Gastroesophageal sphincter (tissue), 4 donors: ENCODE measurements around the gene ERAS. TPM values are rescaled to one million over a fixed set of nuclear protein-coding genes. Genes with fewer than 3 reads are reported as not detected.
"Not testable (repeated sequence)": the region's sequence is repeated elsewhere in the genome, so short reads cannot be mapped to it uniquely, and the experiment has no call there.

Experiments
- ATAC-seq: fragments of 150-250 bp; one replicate; pipeline ENCODE4 v1.9.1; 2016; ENCODE audit warnings: mild to moderate bottlenecking, moderate library complexity
- H3K27ac ChIP-seq, 4 donors: fragments of 200-600 bp; sonication (generic) in 3 of 4; 1 replicate in 3 of 4; 2 replicates in 1 of 4; pipeline ENCODE4 v1.5.1; 2016 to 2019
- H3K27me3 ChIP-seq: fragments of 200-600 bp; sonication (generic); one replicate; pipeline ENCODE4 v1.5.1; 2019
- H3K36me3 ChIP-seq, 2 donors: fragments of 200-600 bp; sonication (generic); one replicate each; pipeline ENCODE4 v1.5.1; 2019; ENCODE audit warnings: control low read depth in 1 of 2
- H3K4me1 ChIP-seq, 3 donors: fragments of 200-600 bp; sonication (generic); 1 replicate in 2 of 3; 2 replicates in 1 of 3; pipeline ENCODE4 v1.5.1; 2016 to 2019; ENCODE audit warnings: control low read depth in 2 of 3
- H3K4me3 ChIP-seq, 2 donors: fragments of 200-600 bp; sonication (generic); one replicate each; pipeline ENCODE4 v1.5.1; 2019; ENCODE audit warnings: mild to moderate bottlenecking in 1 of 2, moderate library complexity in 1 of 2
- H3K9me3 ChIP-seq, 3 donors: fragments of 200-600 bp; sonication (generic); one replicate each; pipeline ENCODE4 v1.5.1; 2017 to 2019; ENCODE audit warnings: control low read depth in 2 of 3
- EP300 ChIP-seq: sonication (generic); formaldehyde crosslinking; IDR thresholded peaks from one replicate; pipeline ENCODE4 v1.6.1; 2017; ENCODE audit warnings: antibody characterized with exemption, mild to moderate bottlenecking
- POLR2A ChIP-seq, 2 donors: fragments of 450-650 bp; IDR thresholded peaks; one replicate each; pipeline ENCODE4 v1.6.1; 2017; ENCODE audit warnings: antibody characterized with exemption in 2 of 2, mild to moderate bottlenecking in 2 of 2, moderate library complexity in 1 of 2
- POLR2AphosphoS5 ChIP-seq: sonication (generic); formaldehyde crosslinking; IDR thresholded peaks from one replicate; pipeline ENCODE4 v1.6.1; 2017; ENCODE audit warnings: antibody characterized with exemption
- WGBS, 2 donors: methylation state at CpG; one replicate each; pipeline ENCODE4 v1.1.5; 2018; ENCODE audit warnings: low coverage in 1 of 2; 5-methylcytosine and 5-hydroxymethylcytosine counted together
- small RNA-seq, 4 donors: library from RNA; depleted of rRNA; stranded (forward); fragments of <200 nt; gene quantifications; one replicate each; pipeline ENCODE3, GENCODE V24; 2016
- total RNA-seq, 4 donors: library from RNA; depleted of rRNA; stranded (reverse); fragments of >200 nt; gene quantifications; one replicate each; pipeline ENCODE4 v1.1.0, GENCODE V29; 2016
- TF ChIP-seq, protein P1 (sequence below), 4 experiments: fragments of 200-600 bp in 2 of 4; fragments of 450-650 bp in 2 of 4; sonication (generic) in 1 of 4; IDR thresholded peaks; one replicate each; pipeline ENCODE4 v1.5.1; 2017 to 2019; ENCODE audit warnings: antibody characterized with exemption in 4 of 4, mild to moderate bottlenecking in 2 of 4, moderate library complexity in 2 of 4

The ERAS gene
- total RNA-seq, 4 donors from 2014 or later = not detected

DNA sequence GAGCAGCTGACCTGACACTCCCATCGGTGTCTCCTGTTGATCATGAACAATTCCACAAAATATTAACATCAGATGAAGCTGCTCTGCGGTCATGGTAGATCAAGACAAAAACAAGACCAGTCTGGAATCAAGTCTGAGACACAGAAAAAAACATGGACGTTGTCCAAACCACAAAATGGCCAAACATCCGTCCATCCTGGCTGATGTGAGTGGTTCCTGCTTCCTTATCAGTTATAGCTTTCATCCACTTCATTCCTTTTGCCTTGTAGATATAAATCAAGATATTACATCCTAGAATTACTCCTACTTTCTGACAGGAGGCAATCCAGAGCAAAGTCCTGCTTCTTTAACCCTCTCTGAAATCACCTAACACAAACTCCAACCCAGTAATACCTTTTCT, 37.9 kb downstream of the ERAS start:
- 0 to 51% methylated on average over 2 to 4 of the region's 4 CpGs for WGBS, 2 donors
- no peak for TF ChIP-seq POLR2AphosphoS5
- TF ChIP-seq POLR2A (IDR thresholded peaks at IDR 0.05) = no peak
- TF ChIP-seq EP300 = no peak
- TF ChIP-seq, protein P1, sequence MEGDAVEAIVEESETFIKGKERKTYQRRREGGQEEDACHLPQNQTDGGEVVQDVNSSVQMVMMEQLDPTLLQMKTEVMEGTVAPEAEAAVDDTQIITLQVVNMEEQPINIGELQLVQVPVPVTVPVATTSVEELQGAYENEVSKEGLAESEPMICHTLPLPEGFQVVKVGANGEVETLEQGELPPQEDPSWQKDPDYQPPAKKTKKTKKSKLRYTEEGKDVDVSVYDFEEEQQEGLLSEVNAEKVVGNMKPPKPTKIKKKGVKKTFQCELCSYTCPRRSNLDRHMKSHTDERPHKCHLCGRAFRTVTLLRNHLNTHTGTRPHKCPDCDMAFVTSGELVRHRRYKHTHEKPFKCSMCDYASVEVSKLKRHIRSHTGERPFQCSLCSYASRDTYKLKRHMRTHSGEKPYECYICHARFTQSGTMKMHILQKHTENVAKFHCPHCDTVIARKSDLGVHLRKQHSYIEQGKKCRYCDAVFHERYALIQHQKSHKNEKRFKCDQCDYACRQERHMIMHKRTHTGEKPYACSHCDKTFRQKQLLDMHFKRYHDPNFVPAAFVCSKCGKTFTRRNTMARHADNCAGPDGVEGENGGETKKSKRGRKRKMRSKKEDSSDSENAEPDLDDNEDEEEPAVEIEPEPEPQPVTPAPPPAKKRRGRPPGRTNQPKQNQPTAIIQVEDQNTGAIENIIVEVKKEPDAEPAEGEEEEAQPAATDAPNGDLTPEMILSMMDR (IDR thresholded peaks at IDR 0.05) = no peak
- H3K4me1 ChIP-seq = no peaks in the 10 kb centered on the region
- H3K9me3 ChIP-seq = no peaks in the 10 kb centered on the region
- no peaks in the 10 kb centered on the region for H3K36me3 ChIP-seq
- ATAC-seq = no peak
- H3K4me3 ChIP-seq = no peak overlapping the region
- no peak overlapping the region for H3K27ac ChIP-seq
- H3K27me3 ChIP-seq = no peaks in the 10 kb centered on the region

DNA sequence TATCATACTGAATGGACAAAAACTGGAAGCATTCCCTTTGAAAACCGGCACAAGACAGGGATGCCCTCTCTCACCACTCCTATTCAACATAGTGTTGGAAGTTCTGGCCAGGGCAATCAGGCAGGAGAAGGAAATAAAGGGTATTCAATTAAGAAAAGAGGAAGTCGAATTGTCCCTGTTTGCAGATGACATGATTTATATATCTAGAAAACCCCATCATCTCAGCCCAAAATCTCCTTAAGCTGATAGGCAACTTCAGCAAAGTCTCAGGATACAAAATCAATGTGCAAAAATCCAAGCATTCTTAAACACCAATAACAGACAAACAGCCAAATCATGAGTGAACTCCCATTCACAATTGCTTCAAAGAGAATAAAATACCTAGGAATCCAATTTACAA, 45.7 kb downstream of the ERAS start:
- not testable (repeated sequence) for H3K9me3 ChIP-seq, H3K27ac ChIP-seq, H3K36me3 ChIP-seq, H3K4me3 ChIP-seq, H3K27me3 ChIP-seq, H3K4me1 ChIP-seq, ATAC-seq
- WGBS, 2 donors = 40% methylated on average over 1 of the region's 2 CpGs; no CpG with 5 or more reads in 1 of the 2 donors

DNA sequence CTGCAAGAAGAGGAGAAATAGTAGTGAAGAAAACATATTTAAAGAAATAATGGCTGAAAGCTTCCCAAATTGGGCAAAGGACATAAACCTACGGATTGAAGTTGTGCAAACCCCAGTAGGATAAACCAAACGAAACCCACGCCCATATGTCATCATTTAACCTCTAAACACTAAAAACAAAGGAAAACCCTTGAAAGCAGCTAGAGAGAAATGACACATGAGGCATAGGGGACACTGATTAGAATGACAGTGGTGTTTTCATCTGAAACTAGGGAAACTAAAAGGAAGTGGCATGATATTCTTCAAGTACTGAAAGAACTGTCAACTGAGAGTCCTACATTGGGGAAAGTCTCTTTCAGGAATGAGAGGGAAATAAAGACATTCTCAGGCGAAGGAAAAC, 50.6 kb downstream of the ERAS start:
- H3K36me3 ChIP-seq, H3K27me3 ChIP-seq, ATAC-seq, H3K27ac ChIP-seq, H3K4me1 ChIP-seq, H3K4me3 ChIP-seq, H3K9me3 ChIP-seq: not testable (repeated sequence)
- WGBS, 2 donors = 39% methylated on average over 3 of the region's 4 CpGs; no CpG with 5 or more reads in 1 of the 2 donors

Small RNAs within 50 kb of the gene (small RNA-seq; reads per million reads assigned to genes)
- gene RNU6-29P = 0 reads per million in 4 donors

Other genes with a start within 250 kb of the ERAS start
- 100 to 1,000 TPM; 108 to 182 (median 139) TPM for gene WDR13, start 229.0 kb upstream of the ERAS start, total RNA-seq
- 1 to 10 TPM; 1.6 to 5.4 (median 3.7) TPM for gene WAS, start 142.7 kb upstream of the ERAS start, total RNA-seq
- 10 to 100 TPM in 1 of 4 donors, 1 to 10 TPM in 3; 3.4 to 11.7 (median 5.1) TPM for gene SUV39H1, start 129.8 kb upstream of the ERAS start, total RNA-seq
- not detected for gene GLOD5, start 64.8 kb upstream of the ERAS start, total RNA-seq
- gene GATA1, start 39.9 kb upstream of the ERAS start, total RNA-seq = not detected
- 10 to 100 TPM; 50.7 to 66.8 (median 56.9) TPM for gene HDAC6, start 24.4 kb upstream of the ERAS start, total RNA-seq
- gene PCSK1N, start 9.1 kb downstream of the ERAS start, total RNA-seq = 10 to 100 TPM in 1 of 4 donors, 1 to 10 TPM in 3; 2.3 to 10.6 (median 5.5) TPM
- 10 to 100 TPM; 38.0 to 57.7 (median 39.5) TPM for gene TIMM17B, start 71.3 kb downstream of the ERAS start, total RNA-seq
- gene PQBP1, start 71.4 kb downstream of the ERAS start, total RNA-seq = 10 to 100 TPM; 47.8 to 79.8 (median 69.4) TPM
- gene SLC35A2, start 85.1 kb downstream of the ERAS start, total RNA-seq = 10 to 100 TPM in 3 of 4 donors, 1 to 10 TPM in 1; 8.1 to 12.8 (median 11.9) TPM
- gene PIM2, start 92.5 kb downstream of the ERAS start, total RNA-seq = 1 to 10 TPM; 4.7 to 7.4 (median 7.0) TPM
- 10 to 100 TPM; 36.8 to 54.3 (median 47.7) TPM for gene OTUD5, start 131.1 kb downstream of the ERAS start, total RNA-seq
- gene KCND1, start 145.3 kb downstream of the ERAS start, total RNA-seq = 1 to 10 TPM in 3 of 4 donors, under 1 TPM in 1; 0.78 to 2.7 (median 1.7) TPM
- gene GRIPAP1, start 175.8 kb downstream of the ERAS start, total RNA-seq = 10 to 100 TPM; 28.1 to 62.6 (median 33.9) TPM
- gene TFE3, start 216.8 kb downstream of the ERAS start, total RNA-seq = 100 to 1,000 TPM in 3 of 4 donors, 10 to 100 TPM in 1; 85.8 to 165 (median 107) TPM
- 1 to 10 TPM; 1.1 to 4.7 (median 2.5) TPM for gene CCDC120, start 232.5 kb downstream of the ERAS start, total RNA-seq
- 10 to 100 TPM in 3 of 4 donors, 1 to 10 TPM in 1; 9.6 to 20.9 (median 17.2) TPM for gene PRAF2, start 247.5 kb downstream of the ERAS start, total RNA-seq